ENCODE results near the gene NANP. TPM values are rescaled to one million over a fixed set of nuclear protein-coding genes. Genes with fewer than 3 reads are reported as not detected.
A peak's percentile ranks its signal among the peaks of the same experiment; 100 is the strongest.

Gene NANP
- total and polyA plus RNA-seq, 2 of the 13 experiments (the other 11 are each of a cell fraction or from before 2014, with no cell fraction given): 8.9 to 21.5 TPM

GRCh38 chr20:25579081-25579770 lies 44.6 kb downstream of the NANP start (continued):
- TF ChIP-seq ZNF609 (CRISPR knock-in tag; IDR thresholded peaks at IDR 0.05; ENCODE audit: borderline replicate concordance) (peak; percentile 26; the same call in 1 of the 2 replicates), MZF1 (CRISPR knock-in tag; IDR thresholded peaks at IDR 0.05; ENCODE audit: borderline replicate concordance) (no peak), FOSL1 (CRISPR knock-in tag; IDR thresholded peaks at IDR 0.05; ENCODE audit: borderline replicate concordance) (no peak), ZNF567 (CRISPR knock-in tag; IDR thresholded peaks at IDR 0.05; ENCODE audit: borderline replicate concordance) (no peak), BHLHE40 (IDR thresholded peaks at IDR 0.05; ENCODE audit: low read length) (no peak), ZZZ3 (CRISPR knock-in tag; IDR thresholded peaks at IDR 0.05; ENCODE audit: borderline replicate concordance) (no peak), FOXK2 (IDR thresholded peaks at IDR 0.05) (no peak), IRF9 (CRISPR knock-in tag; IDR thresholded peaks at IDR 0.05; ENCODE audit: borderline replicate concordance) (no peak), TARDBP (CRISPR knock-in tag; IDR thresholded peaks at IDR 0.05) (0 out of 2 replicates have a peak, but pooled peaks have one; percentile 38), ZBED4 (CRISPR knock-in tag; IDR thresholded peaks at IDR 0.05; ENCODE audit: borderline replicate concordance) (no peak), ZNF775 (CRISPR knock-in tag; IDR thresholded peaks at IDR 0.05; ENCODE audit: borderline replicate concordance) (no peak), ZNF468 (CRISPR knock-in tag; IDR thresholded peaks at IDR 0.05) (no peak), ZNF850 (CRISPR knock-in tag; conservative IDR thresholded peaks at IDR 0.05) (no peak), ARID4A (CRISPR knock-in tag; IDR thresholded peaks at IDR 0.05; ENCODE audit: borderline replicate concordance) (no peak; the same call in 1 of the 2 replicates)

All from HepG2 (cell line).